K562 (cell line): ENCODE measurements around the gene AMZ2. TPM values are rescaled to one million over a fixed set of nuclear protein-coding genes. Genes with fewer than 3 reads are reported as not detected.

Experiments used
- C11orf30 ChIP-seq: fragments of 450-650 bp; IDR thresholded peaks from 2 replicates; pipeline ENCODE4 v1.6.1; 2016; ENCODE audit warnings: low read depth, mild to moderate bottlenecking
- DPF2 ChIP-seq: fragments of 450-650 bp; IDR thresholded peaks from 2 replicates; pipeline ENCODE4 v1.6.1; 2016
- ESRRA ChIP-seq: fragments of 450-650 bp; IDR thresholded peaks from 2 replicates; pipeline ENCODE4 v1.6.1; 2014; ENCODE audit warnings: low read depth, mild to moderate bottlenecking, moderate library complexity, borderline replicate concordance
- FOXA1 ChIP-seq: fragments of 450-650 bp; IDR thresholded peaks from 2 replicates; pipeline ENCODE4 v1.6.1; 2016; ENCODE audit warnings: mild to moderate bottlenecking, borderline replicate concordance
- JUN ChIP-seq, 2 experiments: sonication (generic) in 1 of 2; formaldehyde crosslinking in 1 of 2; IDR thresholded peaks; 2 replicates each; pipeline versions ENCODE4 v1.6.1 to v1.8.0; 2012 to 2022; ENCODE audit warnings: borderline replicate concordance in 2 of 2, mild to moderate bottlenecking in 2 of 2, improper control_type of control experiment in 1 of 2, low read depth in 1 of 2, low read length in 1 of 2, missing genetic modification reagents in 1 of 2
- MAFG ChIP-seq: fragments of 450-650 bp; conservative IDR thresholded peaks from 2 replicates; pipeline ENCODE4 v1.6.1; 2016; ENCODE audit warnings: missing genetic modification characterization, missing compliant biosample characterization
- MEIS2 ChIP-seq: fragments of 450-650 bp; IDR thresholded peaks from 2 replicates; pipeline ENCODE4 v1.6.1; 2014; ENCODE audit warnings: mild to moderate bottlenecking; ENCODE audit not compliant: partially characterized antibody
- NFE2 ChIP-seq: IDR thresholded peaks from 2 replicates; pipeline ENCODE4 v1.6.1; 2014; ENCODE audit warnings: antibody characterized with exemption, low read depth
- RCOR1 ChIP-seq, 2 experiments: IDR thresholded peaks; 2 replicates each; pipeline ENCODE4 v1.6.1; 2012; ENCODE audit warnings: low read depth in 2 of 2, low read length in 2 of 2, borderline replicate concordance in 1 of 2, improper control_type of control experiment in 1 of 2
- TEAD4 ChIP-seq, 2 experiments: sonication (generic) in 1 of 2; formaldehyde crosslinking in 1 of 2; IDR thresholded peaks; 2 replicates each; pipeline versions ENCODE4 v1.6.1 to v1.8.0; 2012 to 2022; ENCODE audit warnings: borderline replicate concordance in 1 of 2, inconsistent platforms in 1 of 2, low read length in 1 of 2, mild to moderate bottlenecking in 1 of 2, missing genetic modification reagents in 1 of 2
- ZNF175 ChIP-seq: fragments of 200-800 bp; sonication (Bioruptor generic); IDR thresholded peaks from 2 replicates; pipeline ENCODE4 v1.6.1; 2016; ENCODE audit warnings: low read depth, mild to moderate bottlenecking, missing genetic modification characterization, missing compliant biosample characterization
- ZNF589 ChIP-seq: fragments of 200-800 bp; sonication (Bioruptor generic); IDR thresholded peaks from 2 replicates; pipeline ENCODE4 v1.6.1; 2016; ENCODE audit warnings: low read depth, missing genetic modification characterization, missing compliant biosample characterization
- ZNF766 ChIP-seq: fragments of 200-800 bp; sonication (Bioruptor generic); conservative IDR thresholded peaks from 2 replicates; pipeline ENCODE4 v1.6.1; 2016; ENCODE audit warnings: missing genetic modification characterization, missing compliant biosample characterization
- polyA plus RNA-seq, 8 experiments: library from polyadenylated mRNA; depleted of rRNA in 4 of 8; stranded (reverse) in 5 of 8; unstranded in 3 of 8; fragments of >200 nt; fragmentation: Nextera tagmentation in 2 of 8; fragmentation: Illumina TruSeq in 1 of 8; extraction: Ambion mirVana in 2 of 8; extraction: Trizol in 1 of 8; gene quantifications; 2 replicates each; pipeline versions ENCODE4 v1.2.1 to v1.2.3, GENCODE V29; 2011 to 2014; ENCODE audit warnings: inconsistent platforms in 1 of 8, missing spikeins in 1 of 8
- total RNA-seq, 7 experiments: library from RNA; depleted of rRNA in 6 of 7; stranded (reverse); fragments of >200 nt in 6 of 7; fragmentation: Illumina TruSeq in 2 of 7; extraction: Trizol in 2 of 7; gene quantifications; 2 replicates each; pipeline versions ENCODE4 v1.2.1 to v1.2.3, GENCODE V29; 2011 to 2021; ENCODE audit warnings: low replicate concordance in 1 of 7
- TF ChIP-seq, protein P1 (sequence below): fragments of 450-650 bp; IDR thresholded peaks from 2 replicates; pipeline ENCODE4 v1.6.1; 2016; ENCODE audit warnings: mild to moderate bottlenecking, moderate library complexity
- TF ChIP-seq, protein P2 (sequence below), 2 experiments: fragments of 450-650 bp in 1 of 2; sonication (generic) in 1 of 2; formaldehyde crosslinking in 1 of 2; IDR thresholded peaks in 1 of 2; conservative IDR thresholded peaks in 1 of 2; 2 replicates each; pipeline versions ENCODE4 v1.6.1 to v1.8.1; 2016 to 2023; ENCODE audit warnings: mild to moderate bottlenecking in 2 of 2, moderate library complexity in 2 of 2, inconsistent platforms in 1 of 2, missing genetic modification reagents in 1 of 2

The AMZ2 gene
- total and polyA plus RNA-seq, 9 of the 15 experiments (the other 6 are each of a cell fraction or from before 2014, with no cell fraction given), result 22.6 to 92.2 (median 52.6) TPM

DNA sequence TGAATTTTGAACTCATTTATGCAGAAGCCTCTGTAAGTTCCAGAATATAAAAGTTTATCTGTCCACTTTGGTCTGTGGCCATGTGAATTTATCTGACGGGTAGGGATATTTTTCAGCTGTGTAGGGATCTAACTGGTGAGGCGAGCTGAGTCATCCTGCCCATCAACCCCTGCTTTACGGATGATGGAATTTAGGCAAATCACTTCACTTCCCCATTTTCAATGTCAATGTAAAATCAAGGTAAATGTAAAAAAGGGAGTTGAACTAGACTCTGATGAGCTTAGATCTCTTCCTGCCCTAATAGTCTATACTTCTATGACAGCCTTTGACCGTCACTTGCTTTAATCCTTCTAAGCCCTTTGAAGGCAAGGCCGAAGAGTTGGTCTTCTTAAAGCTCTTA lies 40.5 kb downstream of the AMZ2 start (continued):
- TF ChIP-seq C11orf30 (peak; percentile 73), ZNF589 (CRISPR knock-in tag) (0 out of 2 replicates have a peak, but pooled peaks have one; percentile 27), RCOR1 (IDR thresholded peaks at IDR 0.05; ENCODE audit: borderline replicate concordance in 1 of 2, low read depth in 2 of 2, low read length in 2 of 2) (peak; percentile 73 to 97), TEAD4 (IDR thresholded peaks at IDR 0.05; ENCODE audit: low read length) (peak; percentile 75; the same call in 1 of the 2 replicates), TEAD4 (CRISPR knock-in tag; IDR thresholded peaks at IDR 0.05; ENCODE audit: borderline replicate concordance) (no peak), NFE2 (peak; percentile 95), MEIS2 (peak; percentile 53), ZNF175 (CRISPR knock-in tag) (0 out of 2 replicates have a peak, but pooled peaks have one; percentile 27), FOXA1 (no peak), ZNF766 (0 out of 2 replicates have a peak, but pooled peaks have one; percentile 14), DPF2 (peak; percentile 37; the same call in 1 of the 2 replicates), MAFG (tag) (peak; percentile 74), ESRRA (peak; percentile 38; the same call in 1 of the 2 replicates), JUN (IDR thresholded peaks at IDR 0.05; ENCODE audit: borderline replicate concordance, low read depth, low read length) (0 out of 2 replicates have a peak, but pooled peaks have one; percentile 14), JUN (CRISPR knock-in tag; IDR thresholded peaks at IDR 0.05; ENCODE audit: borderline replicate concordance) (no peak)
- TF ChIP-seq, protein P1, sequence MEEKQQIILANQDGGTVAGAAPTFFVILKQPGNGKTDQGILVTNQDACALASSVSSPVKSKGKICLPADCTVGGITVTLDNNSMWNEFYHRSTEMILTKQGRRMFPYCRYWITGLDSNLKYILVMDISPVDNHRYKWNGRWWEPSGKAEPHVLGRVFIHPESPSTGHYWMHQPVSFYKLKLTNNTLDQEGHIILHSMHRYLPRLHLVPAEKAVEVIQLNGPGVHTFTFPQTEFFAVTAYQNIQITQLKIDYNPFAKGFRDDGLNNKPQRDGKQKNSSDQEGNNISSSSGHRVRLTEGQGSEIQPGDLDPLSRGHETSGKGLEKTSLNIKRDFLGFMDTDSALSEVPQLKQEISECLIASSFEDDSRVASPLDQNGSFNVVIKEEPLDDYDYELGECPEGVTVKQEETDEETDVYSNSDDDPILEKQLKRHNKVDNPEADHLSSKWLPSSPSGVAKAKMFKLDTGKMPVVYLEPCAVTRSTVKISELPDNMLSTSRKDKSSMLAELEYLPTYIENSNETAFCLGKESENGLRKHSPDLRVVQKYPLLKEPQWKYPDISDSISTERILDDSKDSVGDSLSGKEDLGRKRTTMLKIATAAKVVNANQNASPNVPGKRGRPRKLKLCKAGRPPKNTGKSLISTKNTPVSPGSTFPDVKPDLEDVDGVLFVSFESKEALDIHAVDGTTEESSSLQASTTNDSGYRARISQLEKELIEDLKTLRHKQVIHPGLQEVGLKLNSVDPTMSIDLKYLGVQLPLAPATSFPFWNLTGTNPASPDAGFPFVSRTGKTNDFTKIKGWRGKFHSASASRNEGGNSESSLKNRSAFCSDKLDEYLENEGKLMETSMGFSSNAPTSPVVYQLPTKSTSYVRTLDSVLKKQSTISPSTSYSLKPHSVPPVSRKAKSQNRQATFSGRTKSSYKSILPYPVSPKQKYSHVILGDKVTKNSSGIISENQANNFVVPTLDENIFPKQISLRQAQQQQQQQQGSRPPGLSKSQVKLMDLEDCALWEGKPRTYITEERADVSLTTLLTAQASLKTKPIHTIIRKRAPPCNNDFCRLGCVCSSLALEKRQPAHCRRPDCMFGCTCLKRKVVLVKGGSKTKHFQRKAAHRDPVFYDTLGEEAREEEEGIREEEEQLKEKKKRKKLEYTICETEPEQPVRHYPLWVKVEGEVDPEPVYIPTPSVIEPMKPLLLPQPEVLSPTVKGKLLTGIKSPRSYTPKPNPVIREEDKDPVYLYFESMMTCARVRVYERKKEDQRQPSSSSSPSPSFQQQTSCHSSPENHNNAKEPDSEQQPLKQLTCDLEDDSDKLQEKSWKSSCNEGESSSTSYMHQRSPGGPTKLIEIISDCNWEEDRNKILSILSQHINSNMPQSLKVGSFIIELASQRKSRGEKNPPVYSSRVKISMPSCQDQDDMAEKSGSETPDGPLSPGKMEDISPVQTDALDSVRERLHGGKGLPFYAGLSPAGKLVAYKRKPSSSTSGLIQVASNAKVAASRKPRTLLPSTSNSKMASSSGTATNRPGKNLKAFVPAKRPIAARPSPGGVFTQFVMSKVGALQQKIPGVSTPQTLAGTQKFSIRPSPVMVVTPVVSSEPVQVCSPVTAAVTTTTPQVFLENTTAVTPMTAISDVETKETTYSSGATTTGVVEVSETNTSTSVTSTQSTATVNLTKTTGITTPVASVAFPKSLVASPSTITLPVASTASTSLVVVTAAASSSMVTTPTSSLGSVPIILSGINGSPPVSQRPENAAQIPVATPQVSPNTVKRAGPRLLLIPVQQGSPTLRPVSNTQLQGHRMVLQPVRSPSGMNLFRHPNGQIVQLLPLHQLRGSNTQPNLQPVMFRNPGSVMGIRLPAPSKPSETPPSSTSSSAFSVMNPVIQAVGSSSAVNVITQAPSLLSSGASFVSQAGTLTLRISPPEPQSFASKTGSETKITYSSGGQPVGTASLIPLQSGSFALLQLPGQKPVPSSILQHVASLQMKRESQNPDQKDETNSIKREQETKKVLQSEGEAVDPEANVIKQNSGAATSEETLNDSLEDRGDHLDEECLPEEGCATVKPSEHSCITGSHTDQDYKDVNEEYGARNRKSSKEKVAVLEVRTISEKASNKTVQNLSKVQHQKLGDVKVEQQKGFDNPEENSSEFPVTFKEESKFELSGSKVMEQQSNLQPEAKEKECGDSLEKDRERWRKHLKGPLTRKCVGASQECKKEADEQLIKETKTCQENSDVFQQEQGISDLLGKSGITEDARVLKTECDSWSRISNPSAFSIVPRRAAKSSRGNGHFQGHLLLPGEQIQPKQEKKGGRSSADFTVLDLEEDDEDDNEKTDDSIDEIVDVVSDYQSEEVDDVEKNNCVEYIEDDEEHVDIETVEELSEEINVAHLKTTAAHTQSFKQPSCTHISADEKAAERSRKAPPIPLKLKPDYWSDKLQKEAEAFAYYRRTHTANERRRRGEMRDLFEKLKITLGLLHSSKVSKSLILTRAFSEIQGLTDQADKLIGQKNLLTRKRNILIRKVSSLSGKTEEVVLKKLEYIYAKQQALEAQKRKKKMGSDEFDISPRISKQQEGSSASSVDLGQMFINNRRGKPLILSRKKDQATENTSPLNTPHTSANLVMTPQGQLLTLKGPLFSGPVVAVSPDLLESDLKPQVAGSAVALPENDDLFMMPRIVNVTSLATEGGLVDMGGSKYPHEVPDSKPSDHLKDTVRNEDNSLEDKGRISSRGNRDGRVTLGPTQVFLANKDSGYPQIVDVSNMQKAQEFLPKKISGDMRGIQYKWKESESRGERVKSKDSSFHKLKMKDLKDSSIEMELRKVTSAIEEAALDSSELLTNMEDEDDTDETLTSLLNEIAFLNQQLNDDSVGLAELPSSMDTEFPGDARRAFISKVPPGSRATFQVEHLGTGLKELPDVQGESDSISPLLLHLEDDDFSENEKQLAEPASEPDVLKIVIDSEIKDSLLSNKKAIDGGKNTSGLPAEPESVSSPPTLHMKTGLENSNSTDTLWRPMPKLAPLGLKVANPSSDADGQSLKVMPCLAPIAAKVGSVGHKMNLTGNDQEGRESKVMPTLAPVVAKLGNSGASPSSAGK, result no peak
- TF ChIP-seq, protein P2, sequence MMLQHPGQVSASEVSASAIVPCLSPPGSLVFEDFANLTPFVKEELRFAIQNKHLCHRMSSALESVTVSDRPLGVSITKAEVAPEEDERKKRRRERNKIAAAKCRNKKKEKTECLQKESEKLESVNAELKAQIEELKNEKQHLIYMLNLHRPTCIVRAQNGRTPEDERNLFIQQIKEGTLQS (IDR thresholded peaks at IDR 0.05), result peak; percentile 72
- TF ChIP-seq, protein P2 (CRISPR knock-in tag; conservative IDR thresholded peaks at IDR 0.05), result no peak
